OCI-LY1 (cell line): ENCODE measurements around the gene MDM1.

Experiments
- CTCF ChIP-seq: fragments of 200-600 bp; sonication (generic), shearing (Covaris generic); IDR thresholded peaks from 2 replicates; pipeline ENCODE4 v1.5.1; 2017; ENCODE audit warnings: mild to moderate bottlenecking, antibody characterized with exemption, low read length, moderate library complexity, mixed read lengths
- EZH2 ChIP-seq: fragments of 200-600 bp; sonication (generic), shearing (Covaris generic); IDR thresholded peaks from 2 replicates; pipeline ENCODE4 v1.8.0; 2017; ENCODE audit warnings: borderline replicate concordance, mixed run types, mild to moderate bottlenecking, antibody characterized with exemption, low read length, moderate library complexity, mixed read lengths

DNA sequence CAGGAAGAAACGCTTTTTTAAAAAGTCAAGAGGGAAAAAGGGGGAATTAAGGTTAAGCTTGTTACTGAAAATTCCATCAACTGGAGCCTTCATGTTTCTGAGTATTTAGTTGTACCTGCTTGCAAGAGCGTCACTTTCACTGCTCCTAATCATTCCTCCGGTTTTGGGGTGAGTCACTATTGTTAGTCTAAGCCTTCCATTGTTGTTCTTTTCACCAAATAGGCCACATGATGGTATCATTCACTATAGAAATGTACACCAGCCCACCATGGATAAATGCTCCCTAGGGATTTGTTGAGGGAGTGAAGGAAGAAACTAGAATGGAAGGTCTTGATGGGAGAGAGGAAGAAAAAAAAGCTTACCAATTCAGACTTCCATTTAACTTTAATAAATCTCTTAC is 81.7 kb downstream of the MDM1 start:
- no peak for TF ChIP-seq CTCF
- TF ChIP-seq EZH2 = no peak
